GDM1 (cell line): ENCODE results near the gene COASY.

ENCODE experiments used
- DNase-seq: peaks from one replicate; lab custom pipeline; 2025; lab: John Stamatoyannopoulos, UW

The COASY gene

DNA sequence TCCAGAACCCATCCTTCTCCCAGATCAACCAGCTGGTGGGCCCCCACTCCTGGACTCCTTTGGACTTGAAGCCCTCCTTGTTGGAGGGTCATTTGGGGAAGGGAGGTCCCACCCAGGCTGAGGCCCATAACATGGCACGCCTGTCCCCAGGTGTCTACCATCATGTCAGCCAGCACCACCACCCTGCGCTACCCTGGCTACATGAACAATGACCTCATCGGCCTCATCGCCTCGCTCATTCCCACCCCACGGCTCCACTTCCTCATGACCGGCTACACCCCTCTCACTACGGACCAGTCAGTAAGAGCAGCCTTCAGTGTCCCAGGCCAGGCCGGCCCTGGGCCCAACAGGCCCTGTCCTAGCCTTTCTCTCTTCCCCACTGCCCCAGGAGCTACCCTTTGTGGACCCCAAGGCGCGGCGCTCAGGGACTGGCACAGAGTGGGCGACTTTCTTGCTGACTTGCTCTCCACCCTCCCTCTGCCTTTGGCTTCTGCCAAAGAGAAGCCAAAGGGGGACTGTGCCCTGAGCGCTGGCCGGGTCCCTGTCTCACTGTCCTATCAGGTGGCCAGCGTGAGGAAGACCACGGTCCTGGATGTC is 51.8 kb downstream of the COASY start:
- no peak for DNase-seq
